Superior temporal gyrus (tissue), 1 donor: Measurements from ENCODE around the gene ATP5PO.
A peak's percentile ranks its signal among the peaks of the same experiment; 100 is the strongest.

Experiments used
- DNase-seq: peaks from one replicate; pipeline ENCODE4 v3.0.0-alpha.2; 2016; ENCODE audit errors: extremely low spot score

The ATP5PO gene, protein sequence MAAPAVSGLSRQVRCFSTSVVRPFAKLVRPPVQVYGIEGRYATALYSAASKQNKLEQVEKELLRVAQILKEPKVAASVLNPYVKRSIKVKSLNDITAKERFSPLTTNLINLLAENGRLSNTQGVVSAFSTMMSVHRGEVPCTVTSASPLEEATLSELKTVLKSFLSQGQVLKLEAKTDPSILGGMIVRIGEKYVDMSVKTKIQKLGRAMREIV

GRCh38 chr21:33915368-33916199 is at the start of gene ATP5PO:
ATP5PO (minus strand) TSS chr21:33915804; CDS start chr21:33915763, 41 bp downstream.
- DNase-seq, result peak; percentile 99

DNA sequence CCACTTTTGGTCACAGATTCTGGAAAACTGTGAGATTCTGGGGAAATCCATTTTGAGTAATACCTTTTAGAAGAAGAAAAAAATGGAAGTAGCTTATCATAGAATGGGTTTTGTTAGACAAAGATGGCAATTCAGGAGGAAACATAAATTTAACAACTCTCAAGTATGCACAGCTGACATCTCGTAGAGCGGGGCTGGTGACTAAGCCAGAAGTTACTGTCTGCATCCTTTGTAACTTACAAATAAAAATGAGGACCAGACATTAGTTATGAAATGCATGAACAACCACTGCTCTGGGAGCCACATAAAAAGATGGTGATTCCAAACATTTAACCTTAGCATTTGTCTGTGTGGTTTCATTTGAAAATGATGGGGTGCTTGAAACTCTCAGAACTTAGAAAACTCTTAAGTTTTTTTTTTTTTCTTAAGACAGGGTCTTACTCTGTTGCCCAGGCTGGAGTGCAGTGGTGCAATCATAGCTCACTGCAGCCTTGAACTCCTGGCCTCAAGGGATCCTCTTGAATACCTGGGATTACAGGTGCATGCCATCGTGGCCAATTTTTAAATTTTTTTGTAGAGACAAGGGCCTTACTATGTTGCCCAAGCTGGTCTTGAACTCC is 49.2 kb upstream of the ATP5PO start:
- no peak for DNase-seq

DNA sequence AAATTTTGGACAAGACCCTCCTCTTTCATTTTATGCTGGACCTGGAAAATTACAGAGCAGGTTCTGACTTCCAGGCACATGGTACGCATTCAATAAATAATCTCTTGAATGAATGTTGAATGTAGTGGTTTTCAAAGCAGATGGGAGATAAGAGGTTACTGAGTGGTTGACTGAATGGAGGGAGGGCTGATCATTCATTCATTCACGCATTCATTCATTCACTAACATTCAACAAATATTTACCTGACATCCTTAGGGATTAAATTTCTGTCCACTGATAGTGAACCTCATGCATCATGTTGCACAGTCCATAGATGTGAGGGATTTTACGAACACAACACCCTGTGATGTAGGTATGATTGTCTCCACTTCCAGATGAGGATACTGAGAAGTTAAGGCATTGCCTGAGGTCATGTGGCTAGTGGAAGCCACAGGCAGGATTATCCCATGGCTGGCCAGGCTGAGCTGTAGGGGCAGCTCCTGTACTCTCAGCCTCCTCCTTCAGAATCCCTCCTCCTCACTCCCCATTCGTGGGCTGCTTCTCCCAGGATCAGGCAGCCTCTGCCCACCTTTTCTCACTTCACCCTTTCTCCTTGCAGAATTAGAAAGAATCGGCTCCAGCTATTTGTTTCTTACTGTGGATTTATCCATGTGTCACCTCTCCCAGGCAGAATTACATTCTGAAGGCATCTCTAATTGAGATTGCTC is 48.4 kb upstream of the ATP5PO start:
- DNase-seq, result no peak

GRCh38 chr21:33962290-33962689 is 46.7 kb upstream of the ATP5PO start:
- DNase-seq, result no peak

DNA sequence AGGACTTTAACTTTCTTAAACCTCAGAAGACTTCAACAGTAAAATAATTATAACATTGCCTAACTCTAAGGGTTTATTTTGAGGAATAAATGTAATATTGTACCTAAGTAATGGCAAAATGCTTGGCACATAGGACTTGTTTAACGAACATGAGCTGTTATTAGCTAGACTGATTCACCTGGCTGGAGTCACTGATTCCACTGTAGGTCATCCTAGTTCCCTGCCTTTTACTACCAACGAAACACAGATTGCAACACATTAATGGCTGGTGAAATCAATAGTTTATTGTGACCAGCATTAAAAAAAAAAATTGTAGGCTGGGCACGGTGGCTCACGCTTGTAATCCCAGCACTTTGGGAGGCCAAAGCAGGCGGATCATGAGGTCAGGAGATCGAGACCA is 45.5 kb upstream of the ATP5PO start:
- DNase-seq, result no peak

GRCh38 chr21:33959680-33960079 is 44.1 kb upstream of the ATP5PO start:
- DNase-seq, result no peak

DNA sequence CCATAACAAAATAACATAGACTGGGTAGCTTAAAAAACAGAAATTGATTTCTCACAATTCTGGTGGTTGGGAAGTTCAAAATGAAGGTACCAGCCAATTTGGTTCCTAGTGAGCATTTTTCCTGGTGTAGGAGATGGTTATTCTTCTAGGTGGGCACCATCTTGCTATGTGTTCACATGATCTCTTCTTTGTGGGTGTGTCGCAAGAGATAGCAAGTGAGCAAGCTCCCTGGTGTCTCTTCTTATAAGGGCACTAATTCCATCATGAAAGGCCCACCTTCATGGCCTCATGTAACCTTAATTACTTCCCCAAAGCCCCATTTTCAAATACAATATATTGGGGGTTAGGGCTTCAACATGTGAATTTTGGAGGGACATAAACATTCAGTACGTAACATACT is 38.8 kb upstream of the ATP5PO start:
- DNase-seq, result no peak

GRCh38 chr21:33951276-33952178 is 35.9 kb upstream of the ATP5PO start:
- DNase-seq, result no peak

- DNase-seq, result no peak
Measured at GRCh38 chr21:33950431-33951079, 35.0 kb upstream of the ATP5PO start.

- no peak for DNase-seq
Measured at GRCh38 chr21:33949516-33950430, 34.2 kb upstream of the ATP5PO start.

- no peak for DNase-seq
Measured at GRCh38 chr21:33948951-33949444, 33.4 kb upstream of the ATP5PO start.

GRCh38 chr21:33948096-33948950 is 32.7 kb upstream of the ATP5PO start:
- DNase-seq, result peak; percentile 81

GRCh38 chr21:33947451-33948095 is 32.0 kb upstream of the ATP5PO start:
- DNase-seq, result peak; percentile 37

DNA sequence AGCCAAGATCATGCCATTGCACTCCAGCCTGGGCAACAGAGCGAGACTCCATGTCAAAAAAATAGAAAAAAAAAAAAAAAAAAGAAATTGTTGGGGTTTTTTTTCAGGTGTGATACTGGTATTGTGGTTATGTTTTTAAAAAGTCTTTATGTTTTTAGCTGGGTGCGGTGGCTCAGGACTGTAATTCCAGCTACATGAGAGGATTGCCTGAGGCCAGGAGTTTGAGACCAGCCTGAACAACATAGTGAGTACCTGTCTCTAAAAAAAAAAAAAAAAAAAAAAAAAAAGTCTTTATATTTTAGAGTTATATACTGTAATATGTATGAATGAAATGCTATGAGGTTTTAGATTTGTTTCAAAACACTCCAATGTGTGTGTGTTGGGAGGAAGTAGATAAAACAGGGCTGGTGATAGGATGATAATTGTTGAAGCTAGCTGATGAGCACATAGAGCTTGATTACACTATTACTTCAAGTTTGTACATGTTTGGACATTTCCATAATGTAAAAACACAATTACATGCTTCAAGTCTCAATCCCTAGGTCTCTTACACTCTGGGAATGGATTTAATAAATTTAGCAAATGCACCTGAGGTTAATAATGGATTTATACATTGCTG is 30.2 kb upstream of the ATP5PO start:
- DNase-seq, result no peak

- DNase-seq, result no peak
Measured at GRCh38 chr21:33944185-33944763, 28.7 kb upstream of the ATP5PO start.

DNA sequence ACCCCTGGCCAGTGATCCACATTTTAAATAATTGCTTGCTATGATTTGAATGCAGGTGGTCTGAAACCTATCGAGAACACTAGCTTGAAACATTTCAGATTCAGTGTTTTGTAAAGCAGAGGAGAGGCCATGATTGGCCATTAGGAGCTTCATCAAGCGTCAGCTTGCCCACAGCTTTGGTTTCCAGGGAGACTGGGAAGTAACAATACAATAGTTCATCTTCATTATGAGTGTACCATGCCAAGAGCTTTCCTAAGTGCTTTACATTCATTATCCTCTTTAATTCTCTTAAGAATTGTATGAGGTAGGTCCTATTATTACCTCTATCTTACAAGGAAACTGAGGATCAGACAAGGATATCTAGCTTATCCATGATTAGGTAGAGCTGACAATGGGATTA is 27.7 kb upstream of the ATP5PO start:
- DNase-seq, result no peak

DNA sequence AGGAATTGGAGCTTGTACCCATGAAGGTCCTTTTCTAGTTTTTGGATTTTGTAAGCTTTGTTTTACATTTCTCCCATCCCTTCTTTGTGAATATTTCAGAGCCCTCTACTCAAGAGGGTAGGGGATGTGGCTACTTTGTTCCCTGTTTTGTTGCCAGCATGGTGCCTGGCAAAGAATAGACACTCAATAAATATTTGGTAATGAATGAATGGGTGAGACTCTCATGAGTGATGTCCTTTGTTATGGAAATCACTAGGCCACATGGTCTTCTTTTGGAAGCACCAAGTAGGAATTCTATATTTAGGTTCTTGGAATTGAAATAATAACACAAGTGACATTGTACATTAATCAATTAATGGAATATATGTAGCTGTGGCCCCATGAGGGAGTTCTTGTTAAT is 26.8 kb upstream of the ATP5PO start:
- DNase-seq, result no peak
